HG03097 (cell line): ENCODE measurements around the gene EFNA3.

ENCODE experiments used
- ATAC-seq: cut with Tn5 transposase; IDR thresholded peaks from one replicate; pipeline ENCODE4 v1.9.1; 2021; ENCODE audit not compliant: unreplicated experiment, low FRiP score

The EFNA3 gene

DNA sequence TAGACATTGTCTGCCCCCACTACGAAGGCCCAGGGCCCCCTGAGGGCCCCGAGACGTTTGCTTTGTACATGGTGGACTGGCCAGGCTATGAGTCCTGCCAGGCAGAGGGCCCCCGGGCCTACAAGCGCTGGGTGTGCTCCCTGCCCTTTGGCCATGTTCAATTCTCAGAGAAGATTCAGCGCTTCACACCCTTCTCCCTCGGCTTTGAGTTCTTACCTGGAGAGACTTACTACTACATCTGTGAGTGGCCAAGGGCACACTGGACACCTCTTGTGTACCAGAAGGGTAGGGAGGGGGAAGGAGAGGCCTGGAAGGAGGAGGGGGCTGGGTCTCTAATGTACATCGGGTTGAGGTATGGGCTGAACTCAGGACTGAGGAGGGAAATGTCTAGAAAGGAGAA, 11.9 kb upstream of the EFNA3 start:
- ATAC-seq: no peak

DNA sequence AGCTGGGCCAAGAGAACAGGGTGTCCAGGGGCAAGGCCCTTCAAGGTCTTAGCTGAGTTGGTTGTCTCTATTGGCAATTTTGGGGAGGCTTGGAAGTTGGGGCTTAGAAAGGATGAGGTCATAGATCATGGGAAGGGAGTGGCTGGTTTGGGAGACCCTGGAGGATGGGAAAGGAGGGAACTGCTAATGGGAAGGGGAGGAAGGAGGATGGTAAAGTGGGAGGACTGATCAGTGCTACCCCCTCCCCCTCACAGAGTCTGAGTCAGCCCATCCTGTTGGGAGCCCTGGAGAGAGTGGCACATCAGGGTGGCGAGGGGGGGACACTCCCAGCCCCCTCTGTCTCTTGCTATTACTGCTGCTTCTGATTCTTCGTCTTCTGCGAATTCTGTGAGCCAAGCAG, 10.0 kb upstream of the EFNA3 start:
- ATAC-seq: no peak

DNA sequence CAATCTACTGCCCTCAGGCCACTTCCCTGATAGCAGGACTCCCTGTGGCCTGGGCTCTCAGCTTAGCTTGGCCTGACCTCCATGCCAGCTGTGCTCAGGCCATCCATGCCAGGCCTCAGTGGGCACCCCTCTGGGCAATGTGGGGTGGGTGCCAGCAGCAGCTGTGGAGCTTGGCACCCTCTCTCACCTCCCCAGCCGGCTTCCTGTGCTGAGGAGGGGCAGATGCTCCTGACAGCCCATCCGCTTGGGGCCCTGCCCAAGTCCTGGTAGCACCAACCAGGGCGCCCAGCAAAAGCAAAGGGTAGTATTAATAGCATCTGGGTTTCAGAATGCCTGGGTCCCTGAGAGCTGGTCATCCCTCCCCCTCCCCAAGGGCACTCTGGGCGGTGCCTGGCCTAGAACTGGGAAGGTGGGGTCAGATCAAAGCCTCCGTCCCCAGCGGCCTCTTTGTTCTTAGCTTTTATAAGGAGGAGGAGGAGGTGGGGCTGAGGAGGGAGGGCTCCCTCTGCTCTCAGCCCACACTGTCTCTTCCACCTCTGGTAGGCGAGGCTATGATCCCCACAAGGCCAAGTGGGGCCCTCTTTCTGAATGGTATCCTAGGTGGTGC, 9.0 kb upstream of the EFNA3 start:
- ATAC-seq: no peak

DNA sequence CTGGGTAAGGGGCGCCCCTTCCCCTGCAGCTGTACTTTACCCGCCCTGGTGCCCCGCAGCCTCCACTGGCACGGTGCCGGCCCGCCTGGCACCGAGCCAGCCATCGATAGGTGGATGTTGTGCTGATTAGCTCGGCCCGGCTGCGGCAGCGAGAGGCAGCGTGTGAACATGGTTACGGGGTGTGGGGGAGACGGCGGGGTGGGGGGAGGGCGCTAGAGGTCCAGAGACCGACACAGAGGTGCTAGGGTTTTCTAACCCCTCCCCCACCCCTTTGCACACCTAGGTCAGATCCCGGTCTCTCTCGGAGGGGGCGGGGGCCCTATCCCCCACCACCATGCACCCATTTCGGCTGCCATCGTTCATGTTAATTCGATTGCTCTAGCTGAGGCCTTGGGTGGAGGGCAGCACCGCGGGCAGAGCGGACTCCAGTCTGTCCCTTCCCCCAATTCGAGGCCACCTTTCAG, 8.4 kb upstream of the EFNA3 start:
- no peak for ATAC-seq

DNA sequence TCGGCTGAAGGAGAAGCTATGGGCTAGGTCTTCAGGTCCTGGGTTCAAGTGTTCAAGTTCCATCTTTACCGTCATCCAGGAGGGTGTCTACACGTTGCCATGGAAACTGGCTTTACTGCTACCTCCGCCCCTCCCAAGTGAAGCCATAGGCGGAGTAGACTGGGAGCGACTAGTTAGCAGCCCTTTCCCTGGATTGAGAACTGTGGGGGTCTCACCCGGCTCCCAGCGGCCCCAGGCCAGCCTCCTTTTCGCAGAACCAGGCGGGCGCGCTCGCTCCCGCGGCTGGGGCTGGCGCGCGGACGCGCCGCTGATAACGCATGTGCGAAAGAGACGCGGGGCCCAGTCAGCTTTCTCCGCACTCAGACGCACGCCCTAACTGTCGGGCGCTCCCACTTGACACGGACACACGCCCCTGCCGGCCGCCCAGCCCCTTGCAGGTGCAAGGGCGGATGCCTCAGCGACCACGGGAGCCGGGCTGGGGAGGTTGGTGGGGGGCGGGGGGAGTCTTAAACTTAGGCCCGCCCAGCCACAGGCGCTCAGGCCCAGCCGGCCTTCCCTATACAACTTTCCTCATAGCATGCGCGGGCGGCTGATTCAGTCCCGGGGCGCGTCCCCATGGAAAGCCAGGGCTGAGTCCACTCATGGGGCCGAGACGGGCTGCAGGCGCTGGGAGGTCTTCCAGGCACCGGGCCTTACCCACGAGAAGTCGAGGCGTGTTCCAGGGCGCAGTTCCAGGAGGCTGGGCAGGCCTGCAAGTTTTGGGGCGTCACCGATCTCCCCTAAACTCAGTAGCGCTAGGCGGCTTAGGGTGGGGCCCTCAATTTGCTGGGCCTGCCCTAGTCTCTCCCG, 7.7 kb upstream of the EFNA3 start:
- ATAC-seq: peak; percentile 64

DNA sequence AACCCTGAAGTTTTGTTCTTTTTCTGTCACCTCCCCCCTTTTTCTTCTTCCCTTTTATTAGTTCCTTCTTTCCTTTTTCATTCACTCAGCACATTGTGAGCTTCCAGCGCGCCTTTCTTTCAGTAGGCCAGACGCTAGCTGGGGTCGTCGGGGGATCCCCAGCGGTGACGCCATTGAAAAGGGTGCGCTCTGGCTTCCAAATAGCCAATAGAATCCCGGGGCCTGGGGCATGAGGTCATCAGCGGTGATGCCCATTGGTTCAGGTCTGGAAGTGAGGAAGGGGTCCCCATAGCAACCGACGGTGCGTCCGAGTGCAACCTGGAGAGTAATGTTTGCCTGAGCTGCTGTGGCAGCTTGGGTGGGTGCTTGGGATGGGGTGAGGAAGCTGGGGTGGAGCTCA, 6.9 kb upstream of the EFNA3 start:
- ATAC-seq: no peak

DNA sequence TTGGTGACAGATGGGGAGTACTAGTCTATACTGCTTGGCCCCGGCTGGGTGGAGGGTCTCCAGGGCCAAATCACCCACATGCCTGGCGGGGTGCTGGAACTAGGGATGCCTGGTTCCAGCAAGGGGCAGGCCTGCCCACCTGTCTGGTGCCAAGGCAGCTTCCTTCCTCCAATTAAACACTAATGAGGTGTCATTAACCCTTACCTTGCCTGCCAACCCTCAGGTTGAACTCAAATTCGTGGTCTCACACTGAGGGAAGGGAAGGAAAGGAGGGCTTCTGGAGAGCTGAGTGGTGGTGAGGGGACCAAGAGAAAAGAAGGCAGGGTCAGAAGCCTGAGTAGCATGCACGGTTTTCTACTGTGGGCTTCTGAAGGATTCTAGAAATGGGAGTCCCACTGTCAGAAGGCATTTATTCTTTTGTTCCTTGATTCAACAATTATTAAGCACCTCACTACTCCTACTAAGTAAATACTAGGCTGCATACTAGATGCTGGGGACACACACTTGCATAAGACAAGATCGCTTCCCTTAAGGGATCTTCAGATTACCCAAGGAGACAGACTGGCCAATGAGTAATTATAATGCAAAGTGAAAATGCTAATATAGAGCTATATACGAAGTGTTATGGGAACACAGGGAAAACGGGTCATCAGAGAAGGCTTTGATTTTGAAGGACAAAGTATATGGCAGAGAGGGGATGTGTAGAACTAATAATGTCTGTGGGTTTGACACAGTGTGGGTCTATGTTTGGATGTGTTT, 5.9 kb upstream of the EFNA3 start:
- no peak for ATAC-seq

DNA sequence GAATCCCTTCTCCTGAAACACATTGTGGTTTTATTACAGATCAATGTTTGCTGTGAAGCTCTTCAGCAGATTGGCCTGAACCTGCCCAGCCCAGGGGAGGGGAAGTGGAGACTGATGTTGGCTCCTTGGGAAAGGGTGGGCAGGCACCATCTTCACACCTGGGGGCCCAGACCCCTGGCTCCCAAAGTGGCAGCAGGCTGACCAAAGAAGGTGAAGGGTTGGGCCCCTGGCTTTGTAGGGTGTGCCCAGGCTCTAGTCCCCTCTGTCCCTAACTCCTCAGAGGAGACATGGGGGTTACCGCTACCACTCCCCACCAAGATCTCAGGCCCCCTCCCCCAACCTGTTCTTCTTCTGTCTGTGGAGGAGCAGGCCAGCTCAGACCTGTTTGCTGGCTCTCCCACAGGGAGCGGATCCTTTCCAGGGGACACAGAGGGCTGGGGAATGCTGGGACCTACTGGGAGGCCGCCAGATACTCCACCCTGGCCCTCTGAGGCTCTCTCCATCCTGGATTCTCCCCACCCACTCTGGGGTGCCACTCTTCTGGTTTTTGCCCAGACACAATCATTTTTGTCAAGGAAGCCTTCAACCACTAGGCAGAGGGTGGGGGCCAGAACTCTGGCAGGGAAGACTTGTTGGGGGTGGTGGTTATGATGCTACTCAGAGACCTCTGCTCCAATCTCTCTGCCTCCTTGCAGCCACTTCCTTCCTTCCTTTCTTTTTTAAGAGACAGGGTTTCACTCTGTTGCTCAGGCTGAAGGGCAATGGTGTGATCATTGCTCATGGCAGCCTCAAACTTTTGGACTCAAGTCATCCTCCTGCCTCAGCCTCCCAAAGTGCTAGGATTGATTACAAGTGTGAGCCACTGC, 5.0 kb upstream of the EFNA3 start:
- ATAC-seq: no peak

DNA sequence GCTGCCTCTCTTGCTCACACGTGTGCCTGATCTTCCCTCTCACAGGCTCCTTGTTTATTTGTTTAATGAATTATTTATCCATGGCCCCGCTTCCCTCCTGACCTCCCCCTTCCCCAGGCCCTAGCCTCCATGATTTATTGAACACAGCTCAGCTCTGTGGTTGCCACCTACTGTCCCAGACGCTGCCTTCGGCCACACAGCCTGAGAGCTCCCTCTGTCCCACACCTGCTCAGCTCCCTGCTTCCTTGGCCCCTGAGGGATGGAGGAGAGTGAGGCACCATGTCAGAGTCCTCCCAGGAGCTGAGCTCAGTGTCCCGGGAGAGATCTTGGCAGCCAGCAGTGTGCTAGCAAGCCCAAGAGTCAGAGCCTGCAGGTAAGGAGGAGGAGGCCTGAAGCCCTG, 3.1 kb upstream of the EFNA3 start:
- ATAC-seq: no peak

DNA sequence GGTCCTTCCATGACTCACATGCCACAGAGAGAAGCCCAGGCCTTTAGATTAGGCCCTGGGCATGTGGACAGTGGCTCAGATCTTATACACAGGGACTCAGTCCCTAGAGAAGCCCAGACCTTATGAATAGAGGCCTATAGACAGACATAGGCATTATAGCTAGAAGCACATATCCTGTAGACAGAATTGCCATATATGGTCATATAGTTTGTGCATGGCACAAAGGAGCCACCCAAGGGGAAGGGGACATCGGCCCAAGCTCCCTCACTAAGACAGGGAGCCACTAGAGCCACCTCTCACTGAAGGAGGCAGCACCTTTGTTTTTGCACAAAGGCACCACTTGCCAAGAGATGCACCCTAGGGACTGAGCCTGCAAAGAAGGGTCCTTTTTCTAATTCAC, 2.3 kb upstream of the EFNA3 start:
- ATAC-seq: no peak

DNA sequence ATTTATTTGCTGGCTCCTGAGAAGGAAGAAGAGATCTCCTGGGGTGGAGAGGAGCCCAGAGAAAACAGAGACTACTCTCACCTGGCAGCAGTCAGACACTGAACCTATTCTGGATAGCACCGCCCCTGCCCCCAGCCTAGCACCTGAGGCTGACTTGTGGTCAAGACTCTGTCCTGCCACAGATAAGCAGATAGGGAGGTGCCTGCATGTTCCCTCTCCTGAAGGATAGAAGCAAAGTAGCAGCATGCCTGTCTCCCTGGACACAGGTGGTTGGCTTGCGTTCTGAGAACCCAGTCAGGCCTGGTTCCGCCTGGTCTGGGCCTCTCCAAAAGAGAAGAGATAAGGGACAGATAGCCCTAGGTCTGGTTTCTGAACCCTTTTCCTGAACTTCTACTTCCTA, 1.3 kb upstream of the EFNA3 start:
- ATAC-seq: no peak

DNA sequence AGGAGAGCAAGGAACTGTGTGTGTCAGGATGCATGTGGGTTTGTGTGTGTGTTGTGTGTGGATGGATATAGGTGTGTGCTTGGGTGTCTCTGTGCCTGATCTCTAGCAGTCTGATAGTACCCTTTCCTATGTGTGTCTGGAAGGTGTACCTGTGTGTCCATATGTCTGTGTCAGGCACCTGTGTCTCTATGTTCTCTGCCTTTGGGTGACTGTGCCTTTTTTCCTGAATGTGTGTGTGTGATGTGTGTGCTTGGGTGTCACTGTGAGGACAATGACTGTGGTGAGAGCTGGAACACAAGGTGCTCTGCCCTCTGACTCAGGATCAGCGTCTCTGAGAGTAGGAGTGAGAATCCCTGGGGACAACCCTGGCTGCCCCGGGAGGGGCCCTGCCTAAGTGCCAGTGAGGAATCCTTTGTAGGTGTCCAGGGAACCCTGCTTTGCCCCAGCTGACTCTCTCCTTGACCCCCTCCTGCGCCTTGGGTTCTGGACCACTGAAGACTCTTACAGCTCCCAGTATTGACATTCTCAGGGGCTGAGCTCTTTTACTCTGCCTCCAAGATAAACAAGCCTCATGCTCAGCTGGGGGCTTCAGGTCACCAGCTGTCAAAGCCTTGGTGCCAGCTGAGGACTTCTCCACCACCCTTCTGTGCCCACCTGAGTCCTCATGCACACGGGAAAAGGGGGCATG, 735 bp upstream of the EFNA3 start:
- ATAC-seq: no peak

DNA sequence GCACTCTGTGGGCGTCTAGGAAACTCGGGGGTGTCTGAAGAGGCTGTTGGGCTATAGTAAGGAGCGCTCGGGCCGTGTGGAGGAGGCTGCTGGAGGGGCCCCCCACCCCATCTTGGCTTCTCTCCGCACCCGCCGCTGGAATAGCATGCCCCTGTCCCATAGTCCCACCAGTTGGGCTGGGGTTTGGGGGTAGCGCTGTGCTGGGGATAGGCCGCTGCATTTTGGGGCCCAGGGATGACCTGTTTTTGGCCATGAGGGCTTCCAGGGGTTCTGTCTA, 511 bp downstream of the EFNA3 start:
- no peak for ATAC-seq

DNA sequence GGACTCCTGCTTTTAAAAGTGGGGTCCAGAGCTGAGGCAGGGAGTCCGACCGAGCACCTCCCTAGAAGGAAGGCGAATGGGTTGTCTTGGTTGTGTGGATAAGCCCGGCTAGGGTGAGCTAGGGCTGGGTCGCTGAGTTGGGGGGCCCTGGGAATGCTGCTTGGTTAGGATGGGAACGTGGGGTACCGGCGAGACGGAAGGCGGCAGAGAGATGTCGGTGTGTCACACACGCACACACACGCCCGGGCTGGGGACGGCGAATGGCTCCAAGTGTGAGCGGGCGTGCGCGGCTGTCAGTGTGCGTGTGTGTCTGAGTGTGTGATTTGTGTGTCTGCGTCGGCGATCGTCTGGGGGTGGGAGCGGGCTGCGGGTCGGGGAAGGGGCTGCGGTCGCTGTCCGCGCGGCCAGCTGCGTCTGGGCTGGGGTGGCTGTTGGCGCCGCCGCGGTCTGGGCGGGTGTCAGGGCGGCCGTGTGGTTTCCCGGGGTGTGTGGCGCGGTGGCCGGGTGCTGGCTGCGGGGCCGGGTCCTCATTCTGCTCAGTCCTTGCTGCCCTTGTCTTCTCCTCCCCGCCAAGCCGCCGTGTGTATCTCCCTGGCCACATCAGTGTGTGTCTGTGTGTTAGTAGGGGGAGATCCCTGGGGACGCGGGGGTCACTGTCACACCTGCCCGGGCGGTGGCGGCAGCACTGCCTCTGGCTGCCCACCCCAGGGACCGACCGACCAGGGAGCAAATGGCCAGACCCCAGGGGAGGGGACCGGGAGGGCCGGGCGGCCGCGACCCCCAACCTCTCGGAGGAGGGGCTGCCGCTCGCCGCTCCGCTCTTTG, 1.1 kb downstream of the EFNA3 start:
- no peak for ATAC-seq

DNA sequence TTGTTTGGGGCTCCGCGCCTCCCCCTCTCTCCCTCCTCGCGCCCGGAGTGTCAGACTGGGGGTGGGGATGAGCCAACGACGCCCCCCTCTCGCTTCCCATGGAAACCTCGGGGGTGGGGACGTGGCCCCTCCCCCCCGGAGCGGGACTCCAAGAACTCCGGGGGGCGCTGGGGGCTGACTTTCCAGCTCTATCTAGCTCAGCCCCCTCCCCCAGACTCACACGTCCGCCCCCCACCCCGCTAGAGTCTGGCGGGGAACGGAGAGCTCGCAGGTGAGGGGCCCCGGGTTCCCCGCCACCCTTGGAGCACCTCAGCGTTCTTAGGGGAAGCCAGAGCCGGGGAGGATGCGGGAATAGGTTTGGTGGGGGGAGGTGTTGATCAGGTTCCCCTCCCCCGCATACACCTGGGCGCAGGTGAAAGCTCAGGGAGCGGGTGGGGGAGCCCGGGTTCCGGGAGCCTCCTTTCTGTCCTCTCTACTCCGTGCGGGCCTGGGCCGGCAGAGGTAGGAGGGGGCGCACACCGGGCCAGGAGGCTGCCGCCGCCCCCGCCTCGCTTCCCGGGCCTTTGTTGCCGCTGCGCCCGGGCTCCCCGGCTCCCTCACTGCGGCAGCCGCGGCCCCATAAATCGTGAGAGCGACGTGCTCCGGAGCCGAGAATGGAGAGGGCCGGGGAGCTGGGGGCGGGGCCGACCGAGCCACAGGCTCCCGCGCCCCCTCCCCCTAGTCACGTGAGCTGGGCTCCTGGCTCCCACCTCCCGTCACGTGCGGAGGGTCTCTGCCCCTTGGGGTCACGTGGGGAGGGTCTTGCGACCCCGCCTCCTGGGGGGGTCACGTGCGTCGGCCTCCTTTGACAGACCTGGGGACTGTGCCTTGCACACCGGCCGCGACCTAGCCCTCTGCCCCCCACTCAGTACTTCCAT, 1.9 kb downstream of the EFNA3 start:
- no peak for ATAC-seq

DNA sequence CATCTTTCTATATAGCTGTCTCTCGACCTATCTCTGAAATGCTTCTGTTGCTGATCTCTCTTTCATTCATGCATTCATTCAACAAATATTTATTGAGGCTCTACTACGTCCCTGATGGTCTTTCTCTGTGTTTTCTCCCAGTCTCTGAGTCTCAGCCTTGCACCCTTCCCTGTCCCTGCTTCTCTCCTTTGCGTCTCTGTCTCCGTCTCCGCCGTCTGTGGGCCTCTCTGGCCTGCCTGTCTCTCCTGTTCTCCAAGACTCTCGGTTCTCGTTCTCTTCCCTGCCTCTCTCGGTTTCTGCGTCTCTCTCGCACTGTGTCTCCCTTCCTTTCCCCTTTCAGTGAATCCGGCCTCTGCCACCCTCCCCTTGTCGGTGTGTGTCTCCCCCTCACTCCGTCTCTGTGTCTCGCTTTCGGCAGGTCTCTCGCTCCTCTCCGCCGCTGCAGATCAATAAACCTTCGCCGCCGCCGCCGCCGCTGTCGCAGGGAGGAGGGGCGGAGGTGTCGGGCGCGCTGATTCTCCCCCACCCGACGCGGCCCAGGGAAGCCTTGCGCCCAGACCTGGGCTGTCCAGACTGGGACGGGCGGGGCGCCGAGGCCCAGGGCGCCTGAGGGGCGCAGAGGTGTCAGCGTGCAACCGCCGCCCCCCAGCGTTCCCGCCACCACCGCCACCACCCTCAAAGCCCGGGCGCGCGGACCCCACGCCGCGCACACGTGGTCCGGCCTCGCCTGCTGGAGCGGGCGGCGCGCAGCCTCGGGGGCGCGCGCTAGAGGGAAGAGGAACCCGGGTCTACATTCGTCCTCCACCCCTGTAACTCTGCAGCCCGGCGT, 3.0 kb downstream of the EFNA3 start:
- no peak for ATAC-seq

DNA sequence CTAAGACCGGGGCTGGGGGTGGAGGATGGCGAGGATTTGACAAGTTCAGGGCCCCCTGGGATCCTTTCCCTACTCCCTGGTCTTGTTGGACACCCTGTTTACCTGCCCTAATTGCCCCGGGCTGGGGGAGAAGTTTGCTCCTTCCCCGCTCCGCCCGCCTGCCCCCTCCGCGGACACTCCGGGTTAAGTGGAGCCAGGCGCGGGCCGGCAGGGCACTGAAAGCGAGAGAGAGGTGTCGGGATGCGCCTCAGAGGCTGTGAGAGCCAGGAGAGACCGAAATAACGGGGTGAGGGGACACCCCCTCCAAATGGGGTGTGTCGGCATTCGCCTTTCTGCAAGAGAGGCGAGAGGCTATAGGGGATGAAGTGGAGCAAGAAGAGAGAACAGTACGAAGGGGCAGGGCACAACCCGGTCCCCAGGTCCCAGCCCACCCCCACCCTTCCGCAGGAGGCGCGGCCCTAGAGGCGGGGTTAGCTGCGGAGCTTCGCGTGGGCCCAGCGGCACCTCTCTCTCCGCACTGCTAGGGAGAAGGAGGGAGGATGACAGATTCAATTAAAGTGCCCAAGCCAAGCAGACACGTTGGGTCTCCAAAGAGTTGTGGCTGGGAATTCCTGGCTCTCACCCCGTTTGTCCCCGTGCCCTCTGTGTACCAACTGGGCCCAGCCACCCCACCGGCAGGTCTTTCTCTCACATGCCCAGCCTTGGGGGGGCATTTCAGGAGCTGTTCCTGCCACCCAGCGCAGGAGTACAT, 3.8 kb downstream of the EFNA3 start:
- ATAC-seq: no peak
